SK-N-DZ (cell line): ENCODE measurements around the gene B3GALT4.
A peak's percentile ranks its signal among the peaks of the same experiment; 100 is the strongest.
"Not testable (repeated sequence)": the region's sequence is repeated elsewhere in the genome, so short reads cannot be mapped to it uniquely, and the experiment has no call there.

ENCODE experiments used
- DNase-seq: peaks from one replicate; pipeline ENCODE4 v3.0.0-alpha.2; 2015; ENCODE audit warnings: low spot score

B3GALT4 gene

DNA sequence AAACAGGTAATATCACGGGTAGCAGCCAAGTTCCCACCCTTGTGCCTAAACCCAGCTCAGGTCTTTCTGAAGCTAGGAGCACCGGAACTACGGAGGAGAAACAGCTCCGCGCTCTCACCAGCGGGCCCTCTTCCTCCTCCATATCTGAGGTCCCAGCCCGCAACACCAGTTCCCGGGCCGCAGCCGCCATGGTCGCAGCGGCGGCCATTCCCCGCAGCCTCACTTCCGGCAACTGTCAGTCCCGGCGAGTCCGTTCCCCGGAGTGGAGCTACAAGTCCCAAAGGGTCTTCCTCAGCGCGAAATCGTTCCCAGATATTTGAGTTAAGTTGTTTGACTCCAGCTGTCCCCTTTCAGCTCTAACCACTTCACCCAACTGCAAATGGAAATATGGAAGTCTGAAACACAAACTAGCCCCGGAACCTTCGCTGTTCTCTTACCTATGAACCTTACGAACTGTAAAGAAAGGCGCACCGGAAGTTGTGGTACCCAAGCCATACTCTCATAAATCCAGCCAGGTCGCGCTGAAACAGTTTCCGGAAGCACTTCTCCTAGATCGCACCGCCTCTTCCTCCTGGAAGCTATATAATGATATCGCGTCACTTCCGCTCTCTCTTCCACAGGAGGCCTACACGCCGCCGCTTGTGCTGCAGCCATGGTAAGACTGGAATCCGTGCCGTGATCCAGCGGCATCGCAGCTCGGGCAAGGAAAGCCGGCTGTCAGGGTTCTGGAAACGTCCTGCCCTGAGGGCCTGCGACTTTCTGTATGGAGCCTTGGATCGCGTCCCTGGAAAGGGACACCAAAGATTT lies 5.3 kb upstream of the B3GALT4 start, which contains the start of the genes RPS18 and VPS52:
Gene RPS18 (plus strand): TSS at position 608 of the 807 bp plus-strand sequence. CDS start 45 bp downstream, at position 653.
Gene VPS52 (minus strand): TSS at position 409 of the 807 bp plus-strand sequence. CDS start 201 bp downstream, at position 208.
- DNase-seq: peak; percentile 99

DNA sequence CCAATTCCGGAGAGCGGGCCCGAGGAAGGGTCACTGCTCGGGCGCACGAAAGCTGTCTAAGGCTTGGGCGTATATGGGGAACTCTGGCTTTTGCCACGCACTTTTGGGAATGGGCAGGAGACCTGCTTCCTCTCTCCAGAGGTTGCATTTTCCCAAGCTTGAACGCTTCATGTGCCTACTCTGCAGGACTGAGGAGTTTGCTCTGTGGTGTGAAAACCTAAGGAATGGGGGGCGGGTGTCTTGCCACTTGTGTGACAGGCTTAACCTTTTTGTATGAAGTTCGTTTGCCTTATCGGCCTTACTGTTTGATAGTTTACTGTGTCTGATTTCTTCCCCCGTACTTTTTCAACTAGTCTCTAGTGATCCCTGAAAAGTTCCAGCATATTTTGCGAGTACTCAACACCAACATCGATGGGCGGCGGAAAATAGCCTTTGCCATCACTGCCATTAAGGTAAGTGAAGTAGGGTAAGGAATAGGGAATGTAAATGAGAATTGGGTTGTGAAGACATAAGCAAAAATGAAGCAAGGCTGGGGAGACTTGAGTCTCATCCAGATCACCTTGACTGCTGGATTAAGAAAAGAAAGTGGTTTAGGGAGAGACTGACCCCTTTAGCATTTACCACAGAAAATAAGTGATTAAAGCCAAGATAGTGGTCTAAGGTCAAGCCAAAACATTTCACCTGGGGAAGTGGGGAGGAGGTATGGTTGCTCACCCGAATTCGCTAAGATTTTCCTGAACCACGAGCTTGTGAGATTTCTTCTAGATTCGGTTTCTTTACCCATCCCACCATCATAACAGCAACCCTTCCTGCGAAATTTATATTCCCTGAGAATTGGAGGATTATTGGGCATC lies 4.4 kb upstream of the B3GALT4 start:
- DNase-seq: no peak

DNA sequence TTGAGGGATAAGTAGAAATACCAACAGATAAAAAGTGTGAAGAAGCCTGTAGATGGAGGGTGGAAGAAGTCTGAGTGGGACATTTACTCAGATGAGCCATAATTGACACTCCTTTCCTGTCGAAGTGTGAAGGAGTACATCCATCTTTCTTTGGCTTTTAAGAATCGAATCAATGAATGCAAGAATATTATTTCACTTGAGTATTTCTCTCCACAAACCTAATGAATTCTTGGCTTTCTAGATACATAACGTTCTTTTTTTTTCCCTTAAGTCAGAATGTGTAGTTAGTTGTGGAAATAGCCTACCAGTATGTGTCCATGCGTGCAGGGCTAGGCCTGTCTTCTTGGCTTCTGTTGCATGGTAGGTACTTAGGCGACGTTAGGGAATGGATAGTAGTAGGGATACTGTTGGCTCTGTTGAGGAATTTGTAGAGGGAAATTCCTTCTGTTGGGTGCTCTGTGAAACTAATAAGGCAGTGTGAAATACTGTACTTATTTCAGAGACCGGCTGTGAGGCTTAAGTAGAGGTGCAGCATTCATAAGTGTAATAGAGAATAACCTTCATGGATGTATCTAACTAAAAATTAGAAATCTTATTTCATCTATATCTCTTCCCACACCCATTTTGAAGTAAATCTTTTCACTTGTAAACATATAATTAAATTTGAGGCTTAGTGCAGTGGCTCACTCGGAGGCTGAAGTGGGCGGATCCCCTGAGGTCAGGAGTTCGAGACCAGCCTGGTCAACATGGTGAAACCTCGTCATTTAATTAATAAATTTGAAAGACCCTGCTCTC lies 3.6 kb upstream of the B3GALT4 start:
- DNase-seq: no peak

DNA sequence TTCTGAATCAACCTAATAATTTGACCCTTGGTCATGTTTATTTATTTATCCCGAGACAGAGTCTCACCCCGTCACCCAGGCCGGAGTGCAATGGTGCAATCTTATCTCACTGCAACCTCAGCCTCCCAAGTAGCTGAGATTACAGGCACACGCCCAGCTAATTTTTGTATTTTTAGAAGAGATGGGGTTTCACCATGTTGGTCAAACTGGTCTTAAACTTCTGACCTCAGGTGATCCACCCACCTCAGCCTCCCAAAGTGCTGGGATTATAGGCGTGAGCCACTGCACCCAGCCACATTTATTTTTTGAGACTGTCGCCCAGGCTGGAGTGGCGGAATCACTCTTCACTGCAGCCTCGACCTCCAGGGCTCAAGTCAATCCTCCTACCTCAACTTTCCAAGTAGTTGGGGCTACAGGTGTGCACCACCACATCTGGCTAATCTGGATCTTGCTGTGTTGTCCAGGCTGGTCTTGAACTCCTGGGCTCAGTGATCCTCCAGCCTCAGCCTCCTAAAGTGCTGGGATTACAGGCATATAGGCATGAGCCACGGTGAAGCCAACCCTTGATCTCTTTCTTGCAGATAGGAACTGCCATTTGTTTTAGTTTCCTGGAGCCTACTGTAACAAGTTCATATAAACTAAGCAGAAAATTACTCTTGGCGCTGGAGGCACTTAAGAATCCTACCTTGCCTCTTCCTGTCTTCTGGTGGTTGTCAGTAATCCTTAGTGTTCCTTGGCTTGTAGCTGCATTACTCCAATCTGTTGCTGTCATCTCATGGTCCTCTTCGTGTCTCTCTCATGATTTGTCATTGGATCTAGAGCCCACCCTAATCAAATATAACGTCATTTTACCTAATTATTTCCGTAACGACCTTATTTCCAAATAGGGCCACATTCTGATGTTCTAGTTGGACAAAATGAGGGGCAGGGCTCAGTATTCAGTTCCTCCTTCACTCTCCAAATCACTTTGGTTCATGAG lies 2.7 kb upstream of the B3GALT4 start:
- DNase-seq: no peak

DNA sequence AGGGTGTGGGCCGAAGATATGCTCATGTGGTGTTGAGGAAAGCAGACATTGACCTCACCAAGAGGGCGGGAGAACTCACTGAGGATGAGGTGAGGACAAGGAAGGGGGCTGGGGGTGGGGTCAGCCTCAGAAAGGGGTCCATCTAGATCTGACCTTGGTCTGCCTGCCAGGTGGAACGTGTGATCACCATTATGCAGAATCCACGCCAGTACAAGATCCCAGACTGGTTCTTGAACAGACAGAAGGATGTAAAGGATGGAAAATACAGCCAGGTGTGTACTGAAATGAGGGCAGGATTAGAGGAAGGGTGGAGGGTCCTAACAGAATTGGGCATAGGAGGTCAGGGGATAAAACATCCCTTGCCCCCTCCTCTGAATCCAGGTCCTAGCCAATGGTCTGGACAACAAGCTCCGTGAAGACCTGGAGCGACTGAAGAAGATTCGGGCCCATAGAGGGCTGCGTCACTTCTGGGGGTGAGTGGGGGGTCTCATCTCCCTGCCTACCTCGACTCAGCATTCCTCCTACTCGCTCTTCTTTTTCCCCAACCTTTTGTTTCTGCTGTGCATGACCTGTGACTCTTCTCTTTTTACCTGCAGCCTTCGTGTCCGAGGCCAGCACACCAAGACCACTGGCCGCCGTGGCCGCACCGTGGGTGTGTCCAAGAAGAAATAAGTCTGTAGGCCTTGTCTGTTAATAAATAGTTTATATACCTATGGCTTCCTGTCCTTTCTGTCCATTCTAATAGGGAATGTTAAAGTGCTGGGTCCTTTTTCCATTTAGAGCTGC lies 935 bp upstream of the B3GALT4 start:
- DNase-seq: not testable (repeated sequence)

DNA sequence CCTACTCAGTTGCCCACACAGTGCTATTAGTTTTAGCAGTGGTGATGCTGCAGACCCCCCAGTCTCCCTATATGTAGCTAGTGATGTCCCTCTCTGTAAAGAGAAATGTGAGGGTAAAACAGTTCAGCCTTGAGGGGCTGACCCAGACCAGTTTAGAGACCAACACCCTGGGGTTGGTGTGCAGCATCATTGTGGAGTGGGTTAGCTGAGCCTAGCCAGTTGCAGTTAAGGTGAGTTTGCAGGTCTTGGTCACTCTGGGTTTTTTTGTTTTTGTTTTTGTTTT lies 401 bp upstream of the B3GALT4 start:
- DNase-seq: no peak

DNA sequence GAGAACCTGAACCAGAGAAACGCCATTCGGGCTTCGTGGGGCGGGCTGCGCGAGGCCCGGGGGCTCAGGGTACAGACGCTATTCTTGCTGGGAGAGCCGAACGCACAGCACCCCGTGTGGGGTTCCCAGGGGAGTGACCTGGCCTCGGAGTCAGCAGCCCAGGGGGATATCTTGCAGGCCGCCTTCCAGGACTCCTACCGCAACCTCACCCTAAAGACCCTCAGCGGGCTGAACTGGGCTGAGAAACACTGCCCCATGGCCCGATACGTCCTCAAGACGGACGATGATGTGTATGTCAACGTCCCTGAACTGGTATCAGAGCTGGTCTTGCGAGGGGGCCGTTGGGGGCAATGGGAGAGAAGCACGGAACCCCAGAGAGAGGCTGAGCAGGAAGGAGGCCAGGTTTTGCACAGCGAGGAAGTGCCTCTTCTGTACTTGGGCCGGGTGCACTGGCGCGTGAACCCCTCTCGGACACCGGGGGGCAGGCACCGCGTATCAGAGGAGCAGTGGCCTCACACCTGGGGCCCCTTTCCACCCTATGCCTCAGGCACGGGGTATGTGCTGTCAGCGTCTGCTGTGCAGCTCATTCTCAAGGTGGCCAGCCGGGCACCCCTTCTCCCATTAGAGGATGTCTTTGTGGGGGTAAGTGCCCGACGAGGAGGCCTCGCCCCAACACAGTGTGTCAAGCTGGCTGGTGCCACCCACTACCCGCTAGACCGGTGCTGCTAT lies 904 bp downstream of the B3GALT4 start:
- DNase-seq: no peak

DNA sequence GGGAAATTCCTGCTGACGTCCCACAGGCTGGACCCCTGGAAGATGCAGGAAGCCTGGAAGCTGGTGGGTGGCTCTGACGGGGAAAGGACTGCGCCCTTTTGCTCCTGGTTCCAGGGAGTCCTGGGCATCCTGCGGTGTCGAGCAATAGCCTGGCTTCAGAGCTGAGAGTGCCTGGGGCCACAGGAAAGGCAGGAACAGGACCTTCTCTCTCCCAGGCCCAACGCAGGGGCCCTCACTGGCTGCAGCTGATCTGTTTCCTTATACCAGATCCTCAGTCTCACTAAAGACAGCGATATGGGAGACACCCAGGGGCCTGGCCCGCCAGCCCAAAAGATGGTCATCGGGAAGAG lies 1.4 kb downstream of the B3GALT4 start:
- no peak for DNase-seq

DNA sequence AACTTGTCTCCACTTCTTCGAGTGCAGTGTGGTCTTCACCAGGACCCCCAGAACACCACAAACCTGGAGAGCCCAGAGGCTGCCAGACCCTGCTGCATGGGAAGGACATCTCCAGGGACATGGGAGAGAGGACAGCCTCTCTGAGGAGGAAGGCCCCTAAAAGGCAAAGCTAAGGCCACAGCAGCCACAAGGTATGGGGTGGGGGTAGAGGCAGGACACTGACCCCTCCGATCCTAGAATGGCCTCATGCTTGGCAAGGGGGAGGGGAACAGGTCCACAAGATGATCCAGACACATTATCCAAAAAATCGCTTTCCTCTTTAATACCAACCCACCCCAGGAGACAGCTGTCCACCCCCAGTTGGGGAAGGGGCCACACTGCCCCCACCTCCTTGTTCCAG lies 1.9 kb downstream of the B3GALT4 start:
- no peak for DNase-seq

DNA sequence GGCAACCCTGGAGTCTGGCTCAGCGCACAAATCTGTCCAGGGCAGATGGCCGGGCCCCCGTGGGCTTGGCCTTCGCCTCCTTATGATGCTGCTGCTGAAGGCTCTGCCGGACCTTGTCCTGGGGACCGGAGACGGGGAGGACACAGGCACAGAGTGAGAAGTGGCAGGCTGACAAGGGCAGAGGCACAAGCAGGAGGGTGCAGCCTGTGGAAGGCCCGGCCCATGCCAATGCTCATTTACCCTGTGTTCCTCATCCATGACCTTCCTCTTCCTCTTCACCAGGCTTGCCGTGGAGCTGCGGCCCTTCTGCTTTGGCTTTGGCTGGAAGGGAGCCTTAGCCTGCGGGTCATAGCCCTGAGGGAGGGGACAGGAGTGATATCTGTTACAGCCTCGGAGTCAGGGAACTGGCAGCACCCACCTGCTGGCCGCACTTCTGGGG lies 2.4 kb downstream of the B3GALT4 start:
- no peak for DNase-seq

DNA sequence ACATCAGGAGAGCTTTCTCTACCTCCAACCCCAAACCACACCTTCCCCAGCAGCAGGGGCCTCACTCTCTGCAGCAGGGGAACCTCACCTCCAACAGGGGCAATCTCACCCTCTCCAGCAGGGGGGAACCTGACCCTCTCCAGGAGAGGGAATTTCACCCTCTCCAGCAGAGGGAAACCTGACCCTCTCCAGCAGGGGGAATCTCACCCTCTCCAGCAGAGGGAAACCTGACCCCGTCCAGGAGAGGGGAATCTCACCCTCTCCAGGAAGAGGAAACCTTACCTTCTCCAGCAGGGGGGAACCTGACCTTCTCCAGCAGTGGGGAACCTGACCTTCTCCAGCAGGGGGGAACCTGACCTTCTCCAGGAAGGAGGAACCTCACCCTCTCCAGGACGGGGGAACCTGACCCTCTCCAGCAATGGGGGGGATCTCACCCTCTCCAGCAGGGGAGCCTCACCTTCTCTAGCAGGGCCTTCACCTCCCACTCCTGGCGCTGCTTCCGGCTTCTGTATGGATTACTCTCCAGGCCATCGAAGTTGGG lies 3.1 kb downstream of the B3GALT4 start:
- DNase-seq: peak; percentile 82

DNA sequence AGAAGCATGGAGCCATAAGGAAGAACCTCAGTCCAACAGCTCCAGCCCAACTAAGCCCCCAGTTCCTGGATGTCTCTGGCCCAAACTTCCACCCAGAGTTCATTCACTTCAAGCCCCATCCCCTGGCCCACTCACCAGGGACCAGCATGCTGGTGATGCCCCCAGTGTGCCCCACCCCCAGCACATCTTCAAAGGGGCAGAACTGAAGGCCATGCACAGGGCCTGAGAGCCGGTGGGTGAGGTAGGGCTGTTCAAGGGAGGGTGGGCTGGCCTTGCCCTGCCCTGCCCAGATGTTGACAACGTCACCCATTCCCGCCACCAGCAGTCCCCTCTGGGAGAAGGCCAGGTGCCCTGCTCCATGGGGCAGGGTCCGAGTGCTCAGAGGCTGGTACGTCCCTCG lies 3.6 kb downstream of the B3GALT4 start:
- DNase-seq: no peak

DNA sequence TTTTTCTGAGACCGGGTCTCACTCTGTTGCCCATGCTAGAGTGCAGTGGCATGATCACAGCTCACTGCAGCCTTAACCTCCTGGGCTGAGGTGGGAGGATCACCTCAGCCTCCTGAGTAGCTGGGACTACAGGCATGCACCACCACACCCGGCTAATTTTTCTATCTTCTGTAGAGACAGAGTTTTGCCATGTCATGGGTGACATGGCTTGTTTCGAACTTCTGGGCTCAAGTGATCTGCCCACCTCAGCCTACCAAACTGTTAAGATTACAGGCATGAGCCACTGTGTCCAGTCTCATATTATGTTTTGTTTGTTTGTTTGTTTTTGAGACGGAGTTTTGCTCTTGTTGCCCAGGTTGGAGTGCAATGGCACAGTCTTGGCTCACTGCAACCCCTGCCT lies 8.3 kb downstream of the B3GALT4 start:
- not testable (repeated sequence) for DNase-seq

DNA sequence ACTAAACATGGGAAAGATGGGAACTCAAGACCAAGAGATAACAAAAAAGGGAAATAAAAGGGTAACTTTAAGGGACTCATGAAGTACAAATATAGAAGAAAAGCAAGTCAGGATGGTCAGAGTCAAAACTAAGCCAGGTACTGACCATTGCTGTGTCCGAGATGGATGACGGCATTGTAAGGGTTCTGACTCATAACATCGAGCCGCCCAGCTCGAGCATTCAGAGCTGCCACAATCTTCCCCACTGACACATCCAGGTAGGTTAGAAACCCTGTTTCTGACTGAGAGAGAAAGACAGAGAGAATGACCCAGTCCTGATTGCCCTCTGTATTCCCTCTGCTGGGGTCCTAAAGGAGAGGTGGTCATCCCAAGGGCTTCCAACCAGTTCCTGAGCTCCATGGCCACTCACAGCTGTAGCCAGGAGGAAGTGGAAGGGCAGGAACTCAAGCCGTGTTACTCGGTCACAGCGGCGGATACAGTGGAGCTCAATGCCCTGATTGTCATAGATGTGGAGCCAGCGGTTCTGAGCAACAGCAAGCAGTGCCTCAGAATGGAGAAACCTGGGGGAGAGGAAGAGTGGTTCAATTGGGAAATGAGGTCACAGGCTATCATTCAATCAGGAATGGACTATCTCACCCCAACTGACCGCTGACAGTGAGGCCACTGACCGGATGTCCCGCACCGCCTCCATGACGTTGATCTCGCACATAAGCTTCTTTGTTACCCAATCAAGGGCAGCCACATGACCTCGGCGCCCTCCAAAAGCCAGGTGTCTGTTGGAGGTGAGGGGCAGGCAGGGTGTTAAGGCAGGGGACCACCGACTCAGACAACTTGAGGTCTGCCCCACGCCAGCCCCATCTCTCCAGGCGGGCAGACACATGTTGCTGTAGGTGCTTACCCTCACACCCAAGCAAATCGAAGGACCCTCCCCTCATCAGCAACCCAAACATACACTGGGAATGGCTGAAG lies 10.3 kb downstream of the B3GALT4 start:
- DNase-seq: no peak

DNA sequence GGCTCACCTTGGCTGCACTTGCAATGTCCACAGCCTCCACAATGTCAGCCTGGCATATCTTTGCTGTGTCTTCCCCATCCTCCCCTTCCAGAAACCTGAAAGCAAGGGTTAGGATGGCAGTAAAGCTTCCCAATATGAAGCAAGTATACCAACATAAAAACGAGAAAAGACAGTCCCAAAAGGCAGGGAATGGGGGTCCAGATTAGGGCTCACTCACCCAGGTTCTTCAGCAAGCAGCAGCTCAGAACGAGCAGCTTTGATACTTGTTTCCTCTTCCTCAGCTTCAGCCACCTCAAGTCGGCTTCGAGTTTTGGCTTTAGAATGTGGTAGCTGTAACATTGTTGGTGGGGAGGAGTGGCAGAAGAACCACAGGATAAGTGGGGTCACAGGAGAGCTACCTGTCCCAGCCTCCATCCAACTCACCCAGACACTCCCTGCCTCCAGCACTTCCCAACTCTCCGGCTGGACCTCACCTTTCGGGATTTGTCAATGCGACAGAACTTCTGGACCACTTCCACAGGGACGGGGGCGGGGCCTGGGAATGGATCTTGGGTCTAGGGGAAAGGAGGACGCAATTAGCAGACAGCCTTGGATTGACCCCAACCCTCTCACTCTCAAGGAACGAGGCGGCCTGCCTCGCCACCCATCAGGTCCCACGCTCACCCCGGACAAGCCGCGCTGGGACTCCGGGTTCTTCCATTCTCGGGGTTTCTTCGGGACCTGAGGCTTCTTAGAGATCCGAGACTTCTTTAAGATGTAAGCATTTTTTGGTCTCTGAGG lies 11.4 kb downstream of the B3GALT4 start:
- no peak for DNase-seq

DNA sequence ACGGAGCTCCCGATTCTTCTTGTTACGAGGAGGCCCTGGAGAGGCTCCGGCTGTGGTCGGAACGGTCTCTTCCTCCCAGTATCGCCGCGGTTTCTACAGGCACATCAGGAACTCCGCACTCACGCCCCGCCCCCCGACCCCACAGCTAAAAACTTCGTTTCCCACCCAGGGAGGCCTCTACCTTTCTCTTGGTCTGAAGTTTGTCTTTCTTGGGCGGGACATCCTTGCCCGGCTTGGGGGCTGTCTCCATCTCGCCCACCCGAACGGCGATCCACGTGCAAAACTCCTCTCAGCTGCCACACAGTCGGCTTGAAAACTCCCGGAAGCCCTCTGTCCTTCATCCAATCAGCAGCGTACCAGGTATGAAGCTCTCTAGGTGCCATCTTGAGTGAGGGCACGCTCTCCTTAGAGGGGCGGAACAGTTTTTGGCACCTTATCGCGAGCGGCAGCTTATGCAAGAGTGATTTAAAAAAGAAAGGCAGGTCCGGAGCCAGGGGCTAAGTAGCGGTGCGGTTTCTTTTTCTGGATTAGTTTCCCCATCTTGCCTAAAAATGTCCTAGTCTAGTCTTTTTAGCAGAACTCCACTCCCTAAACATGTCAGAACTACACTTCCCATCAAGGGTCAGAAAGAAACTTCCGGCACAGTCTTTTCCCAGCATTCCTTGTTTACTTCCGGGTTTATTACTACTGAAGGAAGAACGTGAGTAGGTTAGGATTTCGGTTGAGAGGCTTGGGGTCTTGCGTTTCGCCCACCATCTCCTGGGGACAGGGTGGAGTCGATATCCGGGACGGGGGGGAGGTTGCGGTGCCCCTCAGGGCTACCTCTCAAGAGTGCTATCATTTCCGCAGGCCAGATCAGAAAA lies 12.2 kb downstream of the B3GALT4 start, which contains the start of the genes PFDN6 and WDR46:
Gene PFDN6 (plus strand): TSS at position 681 of the 863 bp plus-strand sequence. CDS start 256 bp downstream, outside the sequence.
Gene WDR46 (minus strand): TSS at position 319 of the 863 bp plus-strand sequence. CDS start 69 bp downstream, at position 250.
- peak; percentile 93 for DNase-seq
